Activated B cell treated with CpG ODN at 0.5 μM for 24 hours (primary cell): ENCODE results near the gene TRAPPC10. TPM values are rescaled to one million over a fixed set of nuclear protein-coding genes. Genes with fewer than 3 reads are reported as not detected.
"Not testable (repeated sequence)": the region's sequence is repeated elsewhere in the genome, so short reads cannot be mapped to it uniquely, and the experiment has no call there.

Source experiments
- ATAC-seq: fragments of 200-7000 bp; cut with Tn5 transposase; one replicate; pipeline ENCODE4 v1.10.0; 2021; ENCODE audit warnings: low read depth, mild to moderate bottlenecking, moderate library complexity
- CTCF ChIA-PET: fragments of 350-600 bp; sonication (Branson Sonifier 250); formaldehyde crosslinking; loops from one replicate; lab custom pipeline; 2021; ENCODE audit warnings: antibody characterized with exemption; lab: Charles Lee
- POLR2A ChIA-PET: fragments of 350-600 bp; sonication (Branson Sonifier 250); formaldehyde crosslinking; loops from one replicate; lab custom pipeline; 2021; ENCODE audit warnings: antibody characterized with exemption; lab: Charles Lee
- DNase-seq: peaks from one replicate; pipeline ENCODE4 v3.0.0; 2022
- H3K27ac Mint-ChIP-seq: one replicate; pipeline ENCODE4 v1.8.0; 2020; ENCODE audit warnings: mixed read lengths
- H3K27me3 Mint-ChIP-seq: one replicate; pipeline ENCODE4 v1.8.0; 2021; ENCODE audit warnings: mixed read lengths
- H3K36me3 Mint-ChIP-seq: one replicate; pipeline ENCODE4 v1.8.0; 2021; ENCODE audit warnings: low read depth, mixed read lengths
- H3K4me1 Mint-ChIP-seq: one replicate; pipeline ENCODE4 v1.8.0; 2021; ENCODE audit warnings: mixed read lengths
- H3K4me3 Mint-ChIP-seq: one replicate; pipeline ENCODE4 v1.8.0; 2020; ENCODE audit warnings: mild to moderate bottlenecking, mixed read lengths
- H3K9me3 Mint-ChIP-seq: one replicate; pipeline ENCODE4 v1.8.0; 2020; ENCODE audit warnings: mixed read lengths
- intact Hi-C: fragments of 100-400 bp; cut with micrococcal nuclease; formaldehyde crosslinking; loops from one replicate; pipeline ENCODE4 v1.15.1; 2024
- total RNA-seq: library from RNA; stranded (reverse); gene quantifications from 2 replicates; pipeline ENCODE4 v1.2.3, GENCODE V29; 2022

TRAPPC10 gene
- total RNA-seq, 1 donor from 2014 or later = 96.0 TPM

DNA sequence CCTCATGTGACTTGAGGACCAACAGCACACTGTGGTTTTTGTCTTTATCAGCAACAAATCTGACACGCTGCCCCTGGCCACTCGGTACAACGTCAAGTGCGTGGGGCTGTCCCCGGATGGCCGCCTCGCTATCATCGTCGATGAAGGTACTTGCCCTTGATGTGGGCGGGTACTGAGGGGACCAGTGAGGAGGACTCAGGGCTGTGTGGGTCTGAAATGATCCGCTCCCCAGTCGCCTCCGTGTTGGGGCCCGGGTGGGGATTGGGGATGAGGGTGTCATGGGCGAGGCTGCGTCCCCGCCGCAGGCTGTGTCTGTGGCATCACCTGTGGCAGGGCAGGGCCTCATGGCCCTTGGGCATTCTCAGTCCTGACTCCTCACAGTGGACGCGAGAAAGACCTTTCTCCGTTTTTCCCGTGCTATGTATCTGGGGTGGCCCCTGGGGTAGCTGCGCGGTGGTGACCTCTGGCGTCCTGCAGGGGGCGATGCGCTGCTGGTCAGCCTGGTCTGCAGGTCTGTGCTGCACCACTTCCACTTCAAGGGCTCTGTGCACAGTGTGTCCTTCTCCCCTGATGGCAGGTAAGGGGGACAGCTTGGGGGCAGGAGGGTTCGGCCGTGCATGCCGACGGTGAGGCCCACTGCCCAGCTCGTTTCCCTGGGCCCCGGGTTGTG is 101.7 kb downstream of the TRAPPC10 start:
- H3K4me1 Mint-ChIP-seq, H3K36me3 Mint-ChIP-seq, POLR2A ChIA-PET, CTCF ChIA-PET, H3K27ac Mint-ChIP-seq, intact Hi-C loops, DNase-seq, H3K9me3 Mint-ChIP-seq, H3K27me3 Mint-ChIP-seq, H3K4me3 Mint-ChIP-seq, ATAC-seq: not testable (repeated sequence)

- POLR2A ChIA-PET, H3K4me3 Mint-ChIP-seq, ATAC-seq, CTCF ChIA-PET, intact Hi-C loops, DNase-seq, H3K9me3 Mint-ChIP-seq, H3K4me1 Mint-ChIP-seq, H3K27me3 Mint-ChIP-seq, H3K36me3 Mint-ChIP-seq, H3K27ac Mint-ChIP-seq: not testable (repeated sequence)
Observed at GRCh38 chr21:44122131-44122530, 110.0 kb downstream of the TRAPPC10 start.

- H3K4me1 Mint-ChIP-seq, H3K36me3 Mint-ChIP-seq, DNase-seq, H3K27me3 Mint-ChIP-seq, POLR2A ChIA-PET, ATAC-seq, CTCF ChIA-PET, H3K9me3 Mint-ChIP-seq, H3K4me3 Mint-ChIP-seq, intact Hi-C loops, H3K27ac Mint-ChIP-seq: not testable (repeated sequence)
Observed at GRCh38 chr21:44127827-44128226, 115.7 kb downstream of the TRAPPC10 start.

DNA sequence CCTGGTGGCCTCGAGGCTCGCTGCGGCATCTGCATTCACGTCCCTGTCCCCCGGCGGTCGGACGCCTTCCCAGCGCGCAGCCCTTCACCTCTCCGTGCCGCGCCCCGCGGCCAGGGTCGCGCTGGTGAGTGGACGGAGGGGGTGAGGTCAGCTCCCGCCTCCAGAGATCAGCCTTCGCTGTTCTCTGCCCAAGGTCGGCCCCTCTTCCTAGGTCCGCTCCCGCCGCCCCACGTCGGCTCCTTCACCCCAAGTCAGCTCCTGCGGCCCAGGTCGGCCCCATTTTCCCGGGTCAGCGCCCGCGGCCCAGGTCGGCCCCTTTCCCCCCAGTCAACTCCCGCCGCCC is 121.6 kb downstream of the TRAPPC10 start:
- POLR2A ChIA-PET, intact Hi-C loops, H3K27ac Mint-ChIP-seq, H3K4me1 Mint-ChIP-seq, ATAC-seq, H3K27me3 Mint-ChIP-seq, CTCF ChIA-PET, H3K9me3 Mint-ChIP-seq, DNase-seq, H3K4me3 Mint-ChIP-seq, H3K36me3 Mint-ChIP-seq: not testable (repeated sequence)

DNA sequence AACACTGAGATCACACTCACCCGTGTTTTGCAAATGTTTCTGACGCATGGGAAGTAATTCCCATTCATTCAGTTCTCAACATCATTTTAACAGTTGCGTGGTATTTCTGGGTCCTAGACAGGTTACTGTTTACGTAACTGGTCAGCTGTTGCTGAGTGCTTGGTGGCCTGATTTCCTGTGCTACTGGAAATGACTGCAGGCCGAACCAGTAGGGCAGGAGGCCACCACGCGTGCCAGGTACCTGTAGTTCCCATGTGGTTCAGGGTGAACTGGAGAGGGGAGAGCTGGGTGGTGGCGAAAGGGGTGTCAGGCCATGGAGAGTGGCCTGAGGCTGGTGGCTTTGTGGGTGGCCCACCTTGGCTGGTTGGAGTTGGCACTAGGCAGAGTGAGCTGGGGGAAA is 122.6 kb downstream of the TRAPPC10 start:
- H3K36me3 Mint-ChIP-seq, H3K4me3 Mint-ChIP-seq, CTCF ChIA-PET, DNase-seq, H3K27me3 Mint-ChIP-seq, H3K4me1 Mint-ChIP-seq, ATAC-seq, H3K27ac Mint-ChIP-seq, H3K9me3 Mint-ChIP-seq, intact Hi-C loops, POLR2A ChIA-PET: not testable (repeated sequence)

GRCh38 chr21:44138039-44138438 is 125.9 kb downstream of the TRAPPC10 start:
- CTCF ChIA-PET, H3K9me3 Mint-ChIP-seq, intact Hi-C loops, H3K4me1 Mint-ChIP-seq, H3K27ac Mint-ChIP-seq, H3K27me3 Mint-ChIP-seq, H3K4me3 Mint-ChIP-seq, H3K36me3 Mint-ChIP-seq, POLR2A ChIA-PET, DNase-seq: not testable (repeated sequence)
- peak; percentile 56 for ATAC-seq

GRCh38 chr21:44139787-44140551 is 127.9 kb downstream of the TRAPPC10 start:
- H3K36me3 Mint-ChIP-seq, H3K27ac Mint-ChIP-seq, H3K4me1 Mint-ChIP-seq, ATAC-seq, H3K9me3 Mint-ChIP-seq, H3K4me3 Mint-ChIP-seq, POLR2A ChIA-PET, H3K27me3 Mint-ChIP-seq, CTCF ChIA-PET, intact Hi-C loops: not testable (repeated sequence)
- DNase-seq = peak; percentile 4

GRCh38 chr21:44140552-44140932 is 128.4 kb downstream of the TRAPPC10 start:
- H3K27ac Mint-ChIP-seq, CTCF ChIA-PET, POLR2A ChIA-PET, H3K27me3 Mint-ChIP-seq, H3K4me1 Mint-ChIP-seq, intact Hi-C loops, H3K4me3 Mint-ChIP-seq, H3K9me3 Mint-ChIP-seq, ATAC-seq, DNase-seq, H3K36me3 Mint-ChIP-seq: not testable (repeated sequence)

GRCh38 chr21:44142470-44142869 is 130.4 kb downstream of the TRAPPC10 start:
- ATAC-seq, H3K27me3 Mint-ChIP-seq, POLR2A ChIA-PET, DNase-seq, H3K36me3 Mint-ChIP-seq, H3K9me3 Mint-ChIP-seq, H3K4me1 Mint-ChIP-seq, H3K27ac Mint-ChIP-seq, H3K4me3 Mint-ChIP-seq, CTCF ChIA-PET, intact Hi-C loops: not testable (repeated sequence)

DNA sequence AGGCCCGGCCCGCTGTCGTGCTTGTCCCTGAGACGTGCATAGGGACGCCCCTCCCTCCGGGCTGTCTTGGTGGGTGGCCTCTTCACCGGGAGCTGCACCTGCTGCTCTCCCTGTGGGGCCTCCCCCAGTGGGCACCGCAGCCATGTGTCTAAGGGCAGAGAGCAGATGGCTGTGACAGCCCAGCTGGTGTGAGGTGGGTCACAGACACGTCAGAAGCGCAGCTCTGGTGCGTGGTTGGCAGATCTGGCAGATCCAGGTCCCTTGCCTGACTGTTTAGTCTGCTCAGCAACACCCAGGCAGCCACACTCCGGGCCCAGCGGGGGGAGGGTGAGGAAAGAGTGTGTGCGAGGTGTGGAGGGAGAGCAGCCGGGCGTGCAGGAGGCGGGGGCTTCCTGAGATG is 131.3 kb downstream of the TRAPPC10 start:
- H3K9me3 Mint-ChIP-seq, H3K27ac Mint-ChIP-seq, H3K36me3 Mint-ChIP-seq, H3K4me3 Mint-ChIP-seq, POLR2A ChIA-PET, intact Hi-C loops, H3K27me3 Mint-ChIP-seq, DNase-seq, CTCF ChIA-PET, H3K4me1 Mint-ChIP-seq: not testable (repeated sequence)
- ATAC-seq = peak; percentile 67

GRCh38 chr21:44143996-44144395 is 131.9 kb downstream of the TRAPPC10 start:
- intact Hi-C loops, H3K4me1 Mint-ChIP-seq, H3K27ac Mint-ChIP-seq, POLR2A ChIA-PET, H3K9me3 Mint-ChIP-seq, H3K27me3 Mint-ChIP-seq, H3K4me3 Mint-ChIP-seq, DNase-seq, H3K36me3 Mint-ChIP-seq, CTCF ChIA-PET: not testable (repeated sequence)
- peak; percentile 15 for ATAC-seq

DNA sequence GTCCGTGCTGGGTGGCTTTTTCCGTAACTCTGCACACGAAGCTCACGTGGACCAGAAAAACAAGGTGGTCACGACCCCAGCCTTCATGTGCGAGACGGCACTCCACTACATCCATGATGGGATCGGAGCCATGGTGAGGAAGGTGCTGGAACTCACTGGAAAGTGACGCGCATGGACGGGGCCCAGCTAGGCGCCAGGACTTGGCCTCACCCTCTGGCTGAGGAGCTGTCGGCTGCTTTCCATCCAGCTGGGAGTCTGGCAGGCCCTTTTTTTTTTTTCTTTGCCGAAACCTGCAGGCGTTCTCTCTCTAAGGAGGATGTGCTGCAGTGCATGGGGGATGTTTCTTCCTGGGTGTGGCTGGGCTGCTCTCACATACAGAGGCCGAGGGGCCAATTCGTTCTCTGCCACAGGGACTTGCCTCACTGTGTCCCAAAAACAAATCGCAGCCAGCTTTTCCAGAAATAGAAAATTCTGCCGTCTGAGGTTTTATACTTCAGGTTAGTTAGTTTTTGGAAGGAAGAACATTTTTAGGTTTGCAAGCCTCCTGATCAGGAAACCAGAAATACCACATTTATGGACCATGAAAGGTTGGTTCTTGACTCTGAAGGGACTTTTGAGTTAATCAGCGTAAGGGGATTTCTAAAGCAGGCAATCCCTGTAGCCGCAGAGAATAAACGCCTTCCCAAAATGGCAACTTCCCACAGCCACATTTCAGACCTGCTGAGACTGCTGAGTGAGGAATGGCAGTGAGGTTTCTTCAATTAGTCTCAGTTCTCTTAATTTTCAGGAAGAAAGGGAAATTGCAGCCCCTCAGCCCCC is 132.9 kb downstream of the TRAPPC10 start:
- H3K27ac Mint-ChIP-seq, POLR2A ChIA-PET, DNase-seq, H3K4me3 Mint-ChIP-seq, intact Hi-C loops, H3K36me3 Mint-ChIP-seq, CTCF ChIA-PET, H3K27me3 Mint-ChIP-seq, H3K9me3 Mint-ChIP-seq, H3K4me1 Mint-ChIP-seq: not testable (repeated sequence)
- ATAC-seq = peak; percentile 30
